GM12865 (cell line): ENCODE data around the gene VPS13D.

ENCODE experiments used
- DNase-seq: peaks from one replicate; pipeline ENCODE4 v3.0.0; 2010; ENCODE audit warnings: low read depth
- H3K4me3 ChIP-seq: 2 replicates; pipeline ENCODE4 v1.5.1; 2011; ENCODE audit warnings: mild to moderate bottlenecking, low read depth, low read length, control low read depth
- TF ChIP-seq, protein P1 (sequence below): IDR thresholded peaks from 2 replicates; pipeline ENCODE4 v1.5.1; 2011; ENCODE audit warnings: low read length, control low read depth, low read depth, inconsistent platforms; ENCODE audit not compliant: insufficient read depth; ENCODE audit errors: missing control alignments

Gene VPS13D

DNA sequence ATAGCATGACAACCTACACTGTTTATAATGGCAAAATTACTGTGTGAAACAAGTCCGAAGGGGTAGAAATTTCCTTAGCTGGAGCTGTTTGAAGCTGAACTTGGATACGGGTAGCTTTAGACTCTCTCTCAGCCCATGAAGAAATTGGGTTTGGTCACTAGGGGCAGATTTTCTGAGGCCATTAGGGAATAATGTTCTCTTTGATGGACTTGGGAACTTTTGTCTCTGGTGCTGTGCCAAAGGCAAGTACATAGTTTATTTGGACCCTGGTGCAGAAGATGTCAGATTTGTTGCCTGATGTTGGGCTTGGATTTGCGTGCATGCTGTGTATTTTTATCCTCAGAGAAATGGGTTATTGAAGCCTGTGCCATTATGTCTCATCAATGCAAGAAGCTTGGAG, 109.6 kb downstream of the VPS13D start:
- TF ChIP-seq, protein P1, sequence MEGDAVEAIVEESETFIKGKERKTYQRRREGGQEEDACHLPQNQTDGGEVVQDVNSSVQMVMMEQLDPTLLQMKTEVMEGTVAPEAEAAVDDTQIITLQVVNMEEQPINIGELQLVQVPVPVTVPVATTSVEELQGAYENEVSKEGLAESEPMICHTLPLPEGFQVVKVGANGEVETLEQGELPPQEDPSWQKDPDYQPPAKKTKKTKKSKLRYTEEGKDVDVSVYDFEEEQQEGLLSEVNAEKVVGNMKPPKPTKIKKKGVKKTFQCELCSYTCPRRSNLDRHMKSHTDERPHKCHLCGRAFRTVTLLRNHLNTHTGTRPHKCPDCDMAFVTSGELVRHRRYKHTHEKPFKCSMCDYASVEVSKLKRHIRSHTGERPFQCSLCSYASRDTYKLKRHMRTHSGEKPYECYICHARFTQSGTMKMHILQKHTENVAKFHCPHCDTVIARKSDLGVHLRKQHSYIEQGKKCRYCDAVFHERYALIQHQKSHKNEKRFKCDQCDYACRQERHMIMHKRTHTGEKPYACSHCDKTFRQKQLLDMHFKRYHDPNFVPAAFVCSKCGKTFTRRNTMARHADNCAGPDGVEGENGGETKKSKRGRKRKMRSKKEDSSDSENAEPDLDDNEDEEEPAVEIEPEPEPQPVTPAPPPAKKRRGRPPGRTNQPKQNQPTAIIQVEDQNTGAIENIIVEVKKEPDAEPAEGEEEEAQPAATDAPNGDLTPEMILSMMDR = no peak
- no peak overlapping the region for H3K4me3 ChIP-seq
- DNase-seq = no peak

DNA sequence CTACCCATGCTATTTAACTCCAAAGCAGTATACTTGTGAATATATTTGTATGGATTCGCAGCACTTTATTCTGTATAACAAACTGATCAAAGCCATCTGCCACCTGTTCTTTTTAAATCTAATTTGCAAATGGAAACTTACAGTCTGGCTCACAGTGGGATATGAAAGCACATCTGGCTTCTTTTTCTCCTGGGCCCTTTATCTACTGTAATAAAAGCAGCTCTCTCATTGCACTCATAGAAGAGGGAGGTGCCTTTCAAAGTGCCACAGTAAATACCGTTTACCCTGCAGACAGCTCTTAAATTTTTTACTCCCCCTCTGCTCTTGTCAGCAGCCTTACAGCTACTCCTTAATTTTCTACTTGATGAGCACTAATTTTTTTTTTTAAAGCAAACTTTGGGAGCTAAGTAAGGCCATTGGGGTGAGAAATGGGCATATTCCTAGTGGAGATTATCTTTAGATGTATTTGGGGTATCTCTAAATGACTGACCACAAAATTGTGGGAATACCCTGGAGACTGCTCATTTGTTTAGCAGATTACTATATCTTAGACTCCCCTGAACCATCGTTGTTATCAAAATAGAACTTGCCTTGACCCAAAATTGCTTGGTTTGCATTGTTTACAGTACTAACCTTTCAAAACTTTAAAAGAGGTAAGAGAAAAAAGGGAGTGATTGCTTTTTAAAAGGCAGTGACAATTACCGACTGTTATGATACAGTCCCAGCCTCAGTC, 110.1 kb downstream of the VPS13D start:
- H3K4me3 ChIP-seq = no peak overlapping the region
- TF ChIP-seq, protein P1 = no peak
- no peak for DNase-seq

DNA sequence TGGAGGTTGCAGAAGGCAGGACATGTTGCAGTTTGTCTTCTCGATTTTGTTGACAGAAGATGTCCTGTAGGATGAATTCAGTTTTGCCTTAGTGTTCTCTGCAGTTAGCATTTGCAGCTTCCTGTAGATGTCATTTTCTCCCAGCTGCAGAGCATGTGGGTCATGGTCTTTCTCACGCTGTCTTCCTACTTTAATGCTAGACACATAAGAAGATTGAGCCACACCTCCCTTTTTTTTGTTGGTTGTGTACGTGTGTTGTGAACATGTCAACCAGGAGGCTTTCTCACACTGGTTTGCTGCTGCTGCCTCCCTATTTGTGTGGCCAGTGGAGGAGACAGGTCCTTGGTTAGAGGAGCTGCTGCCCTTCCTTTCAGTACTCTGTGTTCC, 110.7 kb downstream of the VPS13D start:
- no peak overlapping the region for H3K4me3 ChIP-seq
- DNase-seq = no peak
- TF ChIP-seq, protein P1 = no peak

DNA sequence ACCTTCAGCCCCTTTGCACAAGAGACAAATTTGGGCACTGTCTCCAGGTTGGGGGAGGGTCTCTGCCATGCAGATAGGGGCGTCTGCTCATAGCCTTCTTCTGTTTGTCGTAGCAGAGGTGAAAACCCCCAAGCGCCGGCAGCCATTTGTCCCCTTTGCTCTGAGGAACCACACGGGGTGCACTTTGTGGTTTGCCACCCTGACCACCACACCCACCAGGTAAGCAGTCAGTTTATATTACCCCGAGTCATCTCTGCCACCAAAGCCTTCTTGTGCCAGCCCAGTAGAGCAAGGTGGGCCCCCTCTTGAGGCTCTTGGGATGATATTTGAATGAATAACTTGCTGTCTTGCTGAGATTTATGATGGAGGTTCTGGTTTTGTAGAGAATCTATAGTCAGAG, 111.8 kb downstream of the VPS13D start:
- H3K4me3 ChIP-seq = no peak overlapping the region
- TF ChIP-seq, protein P1 = no peak
- no peak for DNase-seq

DNA sequence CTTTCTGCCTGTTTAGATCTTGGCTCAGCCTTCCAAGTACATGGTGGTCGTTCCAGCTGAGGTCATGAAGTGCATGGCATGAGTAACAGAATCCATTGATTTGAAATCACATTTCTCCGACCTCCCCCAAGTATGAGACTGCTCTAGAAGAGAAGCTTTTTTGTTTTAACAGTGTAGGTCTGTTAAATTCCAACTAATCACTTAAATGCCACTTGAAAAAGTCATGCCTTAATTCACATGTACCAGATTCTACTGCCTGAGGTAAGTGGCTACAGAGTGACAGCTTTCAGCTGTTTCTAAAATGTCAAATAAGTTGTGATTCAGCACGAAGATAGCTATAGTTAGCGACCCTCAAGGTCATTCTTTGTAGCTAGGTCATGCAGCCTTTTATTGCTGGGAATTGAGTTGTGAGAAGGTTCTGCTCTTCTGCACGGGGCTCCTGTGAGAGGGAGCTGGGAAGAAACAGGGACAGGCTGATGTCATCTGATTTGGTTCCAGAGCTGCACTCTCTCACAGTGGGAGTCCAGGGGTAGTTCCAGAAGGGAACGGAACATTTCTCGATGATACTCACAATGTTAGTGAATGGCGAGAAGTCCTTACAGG, 112.7 kb downstream of the VPS13D start:
- TF ChIP-seq, protein P1 = no peak
- no peak overlapping the region for H3K4me3 ChIP-seq
- DNase-seq = no peak

DNA sequence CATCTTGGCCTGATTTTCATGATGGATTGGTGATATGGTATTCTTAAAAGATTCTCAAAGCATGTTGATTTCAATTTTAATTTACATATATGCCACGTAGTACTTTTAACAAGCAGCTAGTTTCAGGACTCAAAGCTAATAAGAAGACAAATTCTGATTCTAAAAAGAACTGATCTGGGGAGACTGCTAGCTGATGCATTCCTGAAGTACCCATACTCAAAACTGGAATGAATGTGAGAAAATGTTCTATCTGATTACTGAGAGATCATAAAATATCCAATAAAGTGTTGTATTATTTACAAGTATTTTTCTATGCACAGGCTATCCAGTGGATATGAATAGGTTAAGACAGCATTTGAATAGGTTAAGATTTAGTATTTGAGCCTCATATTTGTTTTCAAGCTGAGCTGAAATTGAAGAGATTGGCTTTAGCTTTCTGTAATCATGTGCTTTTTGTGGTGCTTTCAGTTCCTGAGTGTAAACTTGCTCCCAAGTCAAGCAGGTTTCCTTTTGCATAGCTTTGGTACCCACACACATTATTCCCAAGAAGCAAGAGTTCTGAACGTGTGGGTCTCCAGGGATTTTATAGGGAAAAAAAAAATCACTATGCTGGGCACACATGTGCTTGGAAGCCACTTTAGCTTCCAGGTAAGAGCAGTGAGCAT, 114.1 kb downstream of the VPS13D start:
- TF ChIP-seq, protein P1 = no peak
- H3K4me3 ChIP-seq = no peak overlapping the region
- DNase-seq = peak; percentile 8
